Uterus (tissue), 4 donors: ENCODE data around the gene OR2H1. TPM values are rescaled to one million over a fixed set of nuclear protein-coding genes. Genes with fewer than 3 reads are reported as not detected.

Experiments
- DNase-seq, 2 donors: peaks; one replicate each; pipeline ENCODE4 v3.0.0-alpha.2; 2019 to 2020
- H3K27ac ChIP-seq, 2 donors: fragments of 200-600 bp; sonication (generic); 1 replicate in 1 of 2; 2 replicates in 1 of 2; pipeline ENCODE4 v1.5.1; 2016 to 2018
- H3K27me3 ChIP-seq, 2 donors: fragments of 200-600 bp; sonication (generic); one replicate each; pipeline ENCODE4 v1.5.1; 2018 to 2019; ENCODE audit warnings: control low read depth in 1 of 2
- H3K36me3 ChIP-seq, 2 donors: fragments of 200-600 bp; sonication (generic); one replicate each; pipeline ENCODE4 v1.5.1; 2019; ENCODE audit warnings: control low read depth in 1 of 2
- H3K4me1 ChIP-seq, 2 donors: fragments of 200-600 bp; sonication (generic); one replicate each; pipeline ENCODE4 v1.5.1; 2018 to 2019; ENCODE audit warnings: control low read depth in 1 of 2
- H3K4me3 ChIP-seq, 2 donors: fragments of 200-600 bp; sonication (generic); 1 replicate in 1 of 2; 2 replicates in 1 of 2; pipeline ENCODE4 v1.5.1; 2018 to 2019; ENCODE audit warnings: mild to moderate bottlenecking in 1 of 2
- H3K9me3 ChIP-seq, 2 donors: fragments of 200-600 bp; sonication (generic); one replicate each; pipeline ENCODE4 v1.5.1; 2019; ENCODE audit warnings: control low read depth in 1 of 2
- CTCF ChIP-seq, 4 experiments: fragments of 200-600 bp in 2 of 4; fragments of 450-650 bp in 2 of 4; sonication (generic) in 2 of 4; IDR thresholded peaks; one replicate each; pipeline ENCODE4 v1.5.1; 2016 to 2019; ENCODE audit warnings: antibody characterized with exemption in 4 of 4, mild to moderate bottlenecking in 2 of 4, moderate library complexity in 1 of 4
- POLR2A ChIP-seq, 2 donors: fragments of 450-650 bp; IDR thresholded peaks; one replicate each; pipeline ENCODE4 v1.6.1; 2016; ENCODE audit warnings: antibody characterized with exemption in 2 of 2, mild to moderate bottlenecking in 1 of 2, moderate library complexity in 1 of 2
- intact Hi-C: fragments of 100-400 bp; cut with DNase I; formaldehyde crosslinking; loops from one replicate; pipeline ENCODE4 v1.15.1; 2023; ENCODE audit warnings: low total_unique reads
- total RNA-seq, 4 donors: library from RNA; depleted of rRNA in 3 of 4; stranded (reverse); fragments of >200 nt in 3 of 4; gene quantifications; one replicate each; pipeline versions ENCODE4 v1.1.0 to v1.2.4, GENCODE V29; 2014 to 2023
- donor health status: DM: yes; HTN: yes; CAD: no.

Gene OR2H1
- total RNA-seq: not detected

GRCh38 chr6:29456971-29457370 is at the start of gene OR2H1, which contains the start of gene OR11A1:
Gene OR2H1, plus strand, starts transcription at chr6:29457155. Its CDS starts 4,615 bp downstream, at chr6:29461770.
Gene OR11A1, minus strand, starts transcription at chr6:29457071. Its CDS starts 29,430 bp downstream, at chr6:29427641.
- H3K36me3 ChIP-seq: no peaks in the 10 kb centered on the region
- intact Hi-C loops: no loop called here
- no peak within 1 kb of the TSS for H3K27ac ChIP-seq
- no peaks in the 10 kb centered on the region for H3K4me1 ChIP-seq
- DNase-seq: no peak
- TF ChIP-seq CTCF (IDR thresholded peaks at IDR 0.05): no peak
- no peak for TF ChIP-seq POLR2A (IDR thresholded peaks at IDR 0.05)
- H3K27me3 ChIP-seq: peaks cover 0 to 5% of the 10 kb centered on the region in 2 donors
- H3K9me3 ChIP-seq: no peaks in the 10 kb centered on the region
- no peak within 1 kb of the TSS for H3K4me3 ChIP-seq

GRCh38 chr6:29414588-29414987 is 42.4 kb upstream of the OR2H1 start, which contains the start of gene OR12D1:
Gene OR12D1, plus strand, starts transcription at chr6:29414928.
- Histone ChIP-seq H3K9me3 (no peaks in the 10 kb centered on the region), H3K27me3 (no peaks in the 10 kb centered on the region), H3K36me3 (no peaks in the 10 kb centered on the region), H3K4me3 (no peak within 1 kb of the TSS), H3K27ac (no peak within 1 kb of the TSS), H3K4me1 (no peaks in the 10 kb centered on the region)
- no peak for TF ChIP-seq POLR2A (IDR thresholded peaks at IDR 0.05)
- TF ChIP-seq CTCF (IDR thresholded peaks at IDR 0.05): no peak
- no peak for DNase-seq
- intact Hi-C loops: no loop called here

GRCh38 chr6:29419516-29419915 is 37.4 kb upstream of the OR2H1 start:
- H3K4me1 ChIP-seq: no peaks in the 10 kb centered on the region
- DNase-seq: no peak
- H3K27me3 ChIP-seq: no peaks in the 10 kb centered on the region
- no peaks in the 10 kb centered on the region for H3K9me3 ChIP-seq
- intact Hi-C loops: no loop called here
- H3K36me3 ChIP-seq: no peaks in the 10 kb centered on the region
- no peak overlapping the region for H3K4me3 ChIP-seq
- TF ChIP-seq POLR2A (IDR thresholded peaks at IDR 0.05) (no peak), CTCF (IDR thresholded peaks at IDR 0.05) (no peak)
- no peak overlapping the region for H3K27ac ChIP-seq

- intact Hi-C loops: no loop called here
- H3K27ac ChIP-seq: no peak overlapping the region
- no peaks in the 10 kb centered on the region for H3K4me1 ChIP-seq
Measured at GRCh38 chr6:29424168-29424567, 32.8 kb upstream of the OR2H1 start.

GRCh38 chr6:29424575-29424974 is 32.4 kb upstream of the OR2H1 start:
- no peak for DNase-seq
- intact Hi-C loops: no loop called here
- Histone ChIP-seq H3K27ac (no peak overlapping the region), H3K4me3 (no peak overlapping the region), H3K4me1 (no peaks in the 10 kb centered on the region), H3K27me3 (no peaks in the 10 kb centered on the region), H3K36me3 (no peaks in the 10 kb centered on the region), H3K9me3 (no peaks in the 10 kb centered on the region)
- TF ChIP-seq POLR2A (IDR thresholded peaks at IDR 0.05) (no peak), CTCF (IDR thresholded peaks at IDR 0.05) (no peak)

More at GRCh38 chr6:29424168-29424567, 32.8 kb upstream of the OR2H1 start:
- DNase-seq: no peak
- TF ChIP-seq POLR2A (IDR thresholded peaks at IDR 0.05) (no peak), CTCF (IDR thresholded peaks at IDR 0.05) (no peak)
- no peak overlapping the region for H3K4me3 ChIP-seq
- H3K36me3 ChIP-seq: no peaks in the 10 kb centered on the region
- H3K9me3 ChIP-seq: no peaks in the 10 kb centered on the region
- no peaks in the 10 kb centered on the region for H3K27me3 ChIP-seq
